Activated CD8-positive, alpha-beta memory T cell treated with anti-CD3 and anti-CD28 coated beads for 1 hour (primary cell): ENCODE measurements around the gene KCNH4.
A peak's percentile ranks its signal among the peaks of the same experiment; 100 is the strongest.

Source experiments
- DNase-seq, 2 donors: peaks; one replicate each; pipeline ENCODE4 v3.0.0-alpha.2; 2020; ENCODE audit warnings: low read depth in 1 of 2; ENCODE audit errors: extremely low read depth in 1 of 2

The KCNH4 gene

DNA sequence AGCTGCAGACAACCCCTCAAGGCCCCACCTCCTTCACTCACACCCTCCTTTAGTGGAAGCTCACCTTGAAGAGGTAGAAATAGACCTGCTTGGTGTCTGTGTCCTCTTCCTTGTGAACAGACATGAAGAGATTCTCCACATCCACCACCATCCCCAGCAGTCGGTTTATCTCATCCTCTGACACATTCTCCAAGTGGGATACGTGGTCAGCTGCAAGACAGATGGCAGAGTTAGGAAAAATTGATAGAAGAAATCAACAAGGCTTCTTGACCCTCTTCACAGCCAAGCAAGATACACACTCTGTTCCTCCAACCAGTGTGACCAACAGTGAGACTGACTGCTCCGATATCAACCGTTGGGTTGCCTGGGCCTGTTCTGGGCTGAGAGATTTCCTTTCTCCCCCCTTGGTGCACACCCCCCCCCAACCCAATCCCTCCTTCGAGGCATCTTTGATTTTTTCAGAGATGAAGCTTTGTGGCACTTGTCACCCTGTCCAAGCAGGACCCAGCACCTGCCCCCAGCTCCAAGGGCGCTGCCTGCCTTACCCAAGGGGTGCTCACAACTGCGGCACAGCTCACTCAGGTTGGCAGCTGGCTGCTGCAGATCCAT, 60.7 kb downstream of the KCNH4 start:
- no peak for DNase-seq

DNA sequence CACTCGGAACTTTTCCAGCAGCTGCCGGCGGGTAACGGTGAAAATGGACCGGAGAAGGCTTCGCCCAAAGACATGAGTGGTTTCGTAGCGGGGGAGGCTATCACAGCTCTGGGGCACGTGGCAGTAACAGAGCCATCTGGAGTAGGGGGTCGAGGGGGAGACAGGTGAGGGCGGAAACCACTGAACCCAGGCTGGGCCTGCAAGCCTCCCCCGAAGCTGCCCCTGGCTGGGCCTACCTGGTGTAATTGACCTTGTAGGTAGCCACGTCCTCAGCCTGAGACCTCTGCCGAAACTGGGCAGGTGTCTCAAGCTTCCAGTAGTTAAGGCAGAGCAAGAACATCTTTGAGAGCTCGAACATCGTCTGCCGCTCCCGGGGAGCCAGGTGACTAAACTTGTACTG, 61.6 kb downstream of the KCNH4 start:
- no peak for DNase-seq

DNA sequence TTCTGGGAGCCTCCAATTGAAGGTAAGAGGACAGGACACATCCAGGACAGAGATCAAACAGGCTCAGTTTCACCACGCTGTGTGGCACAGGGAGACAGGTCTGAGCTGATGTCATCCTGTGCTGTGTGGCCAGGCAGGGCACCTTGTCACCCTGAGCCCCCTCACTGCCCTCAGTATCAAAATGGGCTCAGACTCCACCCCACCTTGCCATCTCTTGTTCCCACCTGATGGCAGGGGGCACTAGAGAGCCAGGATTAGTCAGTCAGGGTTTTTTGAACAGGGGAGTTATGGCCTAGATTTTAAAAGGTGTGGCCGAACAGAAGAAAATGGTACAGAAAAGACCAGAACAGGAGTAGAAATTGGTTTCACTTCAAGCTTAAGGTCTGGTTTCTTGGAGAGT, 62.4 kb downstream of the KCNH4 start:
- DNase-seq: no peak

GRCh38 chr17:42118126-42118510, 62.8 kb downstream of the KCNH4 start:
- no peak for DNase-seq

DNA sequence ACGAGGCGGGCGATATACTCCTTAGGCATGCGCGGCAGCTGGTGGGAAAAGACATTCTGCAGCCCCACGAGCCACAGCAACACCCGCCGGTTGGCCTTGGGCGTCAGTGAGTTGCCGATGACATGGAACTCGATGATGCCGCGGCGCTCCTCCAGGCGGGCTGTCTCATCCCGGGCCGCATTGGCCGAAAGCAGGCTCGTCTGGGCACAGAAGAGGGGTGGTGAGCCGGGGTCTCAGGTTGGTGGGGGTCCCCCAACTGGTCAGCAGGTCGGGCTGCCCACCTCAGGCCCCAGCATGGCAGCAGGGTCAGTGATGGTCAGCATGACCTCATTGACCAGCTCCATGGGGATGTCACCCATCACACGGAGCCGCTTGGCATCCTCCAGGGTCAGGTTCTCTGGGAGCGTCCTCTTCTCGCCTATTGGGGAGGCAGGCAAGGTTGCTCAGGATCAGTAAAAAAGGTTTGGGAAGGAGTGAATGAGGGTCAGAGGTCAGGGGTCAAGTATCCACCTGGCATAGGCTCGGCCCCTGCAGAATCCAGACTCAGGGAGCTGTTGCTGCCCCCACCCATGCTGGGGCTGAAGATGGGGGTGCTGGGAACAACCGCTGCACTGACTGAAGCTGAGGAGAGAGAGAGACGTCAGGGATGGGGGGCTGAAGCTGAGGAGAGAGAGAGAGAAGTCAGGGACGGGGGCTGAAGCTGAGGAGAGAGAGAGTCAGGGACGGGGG, 63.4 kb downstream of the KCNH4 start:
- DNase-seq: no peak

DNA sequence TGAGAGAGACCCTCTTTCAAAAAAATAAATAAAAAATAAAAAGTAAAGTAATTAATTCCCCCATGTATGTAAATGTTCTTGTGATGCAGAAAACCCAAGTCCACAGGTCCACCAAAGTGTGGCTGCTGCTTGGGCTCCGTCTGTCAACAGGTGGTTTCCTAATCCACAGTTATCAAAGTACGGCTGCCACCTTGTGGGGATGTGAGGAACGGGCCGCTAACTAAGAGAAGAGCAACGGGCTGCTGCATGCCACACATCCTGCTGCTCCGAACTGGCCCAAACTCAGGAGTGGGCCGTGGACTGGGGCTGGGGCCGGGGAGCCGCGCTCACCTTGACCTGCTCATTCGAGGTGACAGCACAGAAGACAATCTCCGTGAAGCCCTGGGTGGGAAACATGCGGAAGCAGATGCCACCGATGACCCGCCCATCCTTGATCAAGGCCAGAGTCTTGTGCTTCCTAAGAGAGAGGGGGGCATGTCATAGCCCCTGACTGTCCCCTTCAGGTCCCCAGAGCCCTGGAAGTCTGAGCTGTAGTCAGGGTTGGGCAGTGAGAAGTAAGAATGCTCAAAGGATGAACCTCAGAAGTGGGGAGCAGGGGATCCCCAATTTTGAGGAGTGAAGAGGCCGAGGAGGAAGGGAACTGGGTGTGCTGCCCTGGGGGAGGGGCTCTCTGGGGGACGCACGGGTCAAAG, 64.1 kb downstream of the KCNH4 start:
- peak; percentile 62 to 66 for DNase-seq

DNA sequence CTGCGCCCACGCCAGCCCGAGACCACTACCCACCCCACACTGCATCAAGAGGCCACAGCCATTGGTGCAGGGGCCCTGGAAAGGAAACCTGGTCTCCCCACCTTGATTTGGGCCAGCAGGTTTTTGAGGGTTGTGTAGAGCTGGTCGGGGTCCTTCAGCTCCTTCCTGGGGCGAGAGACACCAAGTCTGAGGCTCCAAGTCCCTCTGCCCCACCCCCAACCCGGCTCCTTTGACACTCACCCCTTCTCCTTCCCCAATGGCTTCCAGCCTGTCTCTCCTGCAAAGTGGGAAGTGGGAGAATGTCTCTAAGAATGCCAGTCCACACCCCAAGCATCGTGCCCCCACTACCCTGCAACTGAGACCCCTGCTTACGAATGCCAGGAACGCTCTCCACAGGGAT, 66.8 kb downstream of the KCNH4 start:
- DNase-seq: no peak

GRCh38 chr17:42113293-42114069, 67.5 kb downstream of the KCNH4 start:
- DNase-seq: no peak

- DNase-seq: peak in 1 of 2 donors; percentile 56
Observed at GRCh38 chr17:42112552-42113176, 68.3 kb downstream of the KCNH4 start, which contains the start of gene DHX58. TSS of gene DHX58 (minus strand) at chr17:42112714. CDS start at chr17:42111892, 822 bp downstream.

DNA sequence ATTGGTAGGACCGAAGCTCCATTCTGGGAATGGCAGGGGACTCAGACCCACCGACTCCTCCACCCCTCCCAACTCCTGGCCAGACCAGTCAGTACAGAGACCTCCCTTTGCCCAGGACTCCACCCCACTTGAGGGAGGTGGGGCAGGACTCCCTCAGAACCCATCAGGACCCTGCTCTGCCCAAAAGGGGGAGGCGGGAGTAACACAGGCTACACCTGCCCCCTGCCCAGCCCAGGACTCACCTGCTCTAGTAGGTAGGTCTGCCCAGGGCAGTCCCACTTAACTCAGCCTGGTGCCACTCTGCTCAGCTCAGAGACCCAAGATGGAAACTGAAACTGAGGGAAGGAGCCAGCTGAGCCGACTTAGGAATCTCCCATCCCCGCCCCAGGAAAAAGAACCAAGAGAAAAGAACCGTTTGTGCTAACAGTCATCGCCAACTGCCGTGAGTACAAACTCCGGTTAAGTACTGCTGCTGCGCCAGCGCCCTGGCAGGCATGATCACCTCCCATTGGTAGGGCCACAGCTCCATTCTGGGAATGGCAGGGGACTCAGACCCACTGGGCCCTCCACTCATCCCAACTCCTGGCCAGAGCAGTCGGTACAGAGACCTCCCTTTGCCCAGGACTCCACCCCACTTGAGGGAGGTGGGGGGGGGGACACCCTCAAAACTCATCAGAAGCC, 68.9 kb downstream of the KCNH4 start:
- DNase-seq: no peak

DNA sequence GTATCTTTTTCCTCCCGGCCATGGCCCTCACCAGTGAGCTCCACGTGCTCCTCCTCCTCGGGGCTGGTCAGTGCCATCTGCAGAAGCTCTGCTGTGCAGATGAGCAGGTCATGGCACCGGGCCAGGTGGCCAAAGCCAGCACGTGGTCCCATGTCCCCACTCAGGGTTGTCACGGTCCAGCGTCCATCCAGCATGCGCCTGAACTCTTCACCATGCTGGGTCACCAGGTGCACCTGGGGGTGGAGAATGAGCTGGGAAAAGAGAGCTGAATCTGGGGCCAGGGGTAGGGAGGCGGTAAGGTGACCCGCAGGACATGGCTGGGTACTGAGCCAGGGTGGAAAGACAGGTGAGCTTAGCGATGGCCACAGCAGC, 69.7 kb downstream of the KCNH4 start:
- DNase-seq: no peak

GRCh38 chr17:42110301-42111264, 70.4 kb downstream of the KCNH4 start:
- DNase-seq: no peak

- no peak for DNase-seq
Observed at GRCh38 chr17:42109086-42109485, 71.9 kb downstream of the KCNH4 start.

DNA sequence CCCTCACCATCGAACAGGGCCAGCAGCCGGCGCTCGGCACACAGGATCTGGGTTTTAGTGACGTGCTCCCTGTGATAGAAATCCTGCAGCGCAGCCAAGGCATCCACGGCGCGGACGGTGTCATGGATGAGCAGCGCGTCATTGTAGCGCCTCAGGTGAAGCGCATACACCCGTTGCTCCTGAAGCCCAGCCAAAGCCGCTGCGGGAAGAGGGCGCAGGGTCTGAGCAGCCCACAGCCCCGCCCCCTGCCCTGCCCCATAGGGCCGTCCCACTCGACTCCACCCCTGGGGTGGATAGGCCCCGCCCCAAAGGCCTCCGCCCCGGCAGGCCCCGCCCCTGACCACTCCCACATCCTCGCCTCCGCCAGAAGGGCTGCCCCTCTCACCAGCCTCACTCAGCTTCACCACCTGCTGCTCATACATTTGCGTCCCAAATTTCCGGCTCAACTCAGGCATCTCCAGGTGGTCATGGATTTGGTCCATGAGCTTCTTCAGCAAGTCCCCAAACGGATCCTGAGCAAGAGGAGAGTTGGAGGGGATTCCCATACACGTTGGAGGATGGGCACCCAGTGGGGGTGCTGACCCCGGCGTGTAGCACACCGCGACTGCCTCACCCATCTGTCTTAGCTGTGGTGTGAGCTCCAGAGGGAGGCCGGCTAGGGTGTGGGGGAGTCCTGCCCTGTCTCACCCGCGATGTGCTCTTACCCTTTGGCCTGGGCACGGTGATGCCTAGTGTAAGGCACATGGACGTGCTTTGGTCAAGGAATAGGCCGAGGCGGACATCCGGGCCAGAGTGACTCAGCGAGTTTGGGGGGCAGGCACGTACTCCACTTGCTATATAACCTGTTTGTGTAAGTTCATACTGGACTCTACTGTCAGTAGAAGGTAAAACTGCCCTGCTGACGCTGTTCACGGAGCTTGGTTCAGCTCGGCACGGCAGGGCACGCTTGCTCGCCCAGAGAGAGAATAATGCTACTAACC, 73.1 kb downstream of the KCNH4 start:
- peak; percentile 81 to 86 for DNase-seq

DNA sequence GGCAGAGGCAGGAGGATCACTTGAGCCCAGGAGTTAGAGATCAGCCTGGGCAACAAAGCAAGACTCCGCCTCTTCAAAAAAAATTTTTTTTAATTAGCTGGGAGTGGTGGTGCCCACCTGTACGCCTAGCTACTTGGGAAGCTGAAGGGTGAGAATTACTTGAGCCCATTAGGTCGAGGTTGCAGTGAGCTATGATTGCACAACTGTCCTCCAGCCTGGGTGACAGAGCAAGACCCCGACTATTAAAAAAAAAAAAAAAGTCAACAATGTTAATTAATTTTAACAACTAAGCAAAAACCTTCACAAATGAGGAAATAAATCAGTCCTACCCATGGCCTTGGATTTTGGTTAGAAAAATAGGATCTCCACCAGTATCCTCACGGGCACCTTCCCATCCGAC, 73.8 kb downstream of the KCNH4 start:
- no peak for DNase-seq
